GM10248 (cell line): Measurements from ENCODE around the gene FAM234B.
A peak's percentile ranks its signal among the peaks of the same experiment; 100 is the strongest.

Source experiments
- CTCF ChIA-PET: fragments of 300-600 bp; sonication (Branson Sonifier 250); formaldehyde crosslinking; extraction: SDS; loops from one replicate; lab custom pipeline; 2021; ENCODE audit warnings: antibody characterized with exemption; lab: Yijun Ruan, JAX
- POLR2A ChIA-PET: fragments of 350-650 bp; sonication (Branson Sonifier 250); formaldehyde crosslinking; extraction: SDS; loops from one replicate; lab custom pipeline; 2020; ENCODE audit warnings: antibody characterized with exemption; lab: Yijun Ruan, JAX
- DNase-seq: peaks from one replicate; pipeline ENCODE4 v3.0.0; 2012; ENCODE audit errors: extremely low spot score
- CTCF ChIP-seq: IDR thresholded peaks from 2 replicates; pipeline ENCODE4 v1.5.1; 2012; ENCODE audit warnings: mild to moderate bottlenecking, low read depth; ENCODE audit errors: extremely low read depth, missing control alignments, control extremely low read depth

FAM234B gene

DNA sequence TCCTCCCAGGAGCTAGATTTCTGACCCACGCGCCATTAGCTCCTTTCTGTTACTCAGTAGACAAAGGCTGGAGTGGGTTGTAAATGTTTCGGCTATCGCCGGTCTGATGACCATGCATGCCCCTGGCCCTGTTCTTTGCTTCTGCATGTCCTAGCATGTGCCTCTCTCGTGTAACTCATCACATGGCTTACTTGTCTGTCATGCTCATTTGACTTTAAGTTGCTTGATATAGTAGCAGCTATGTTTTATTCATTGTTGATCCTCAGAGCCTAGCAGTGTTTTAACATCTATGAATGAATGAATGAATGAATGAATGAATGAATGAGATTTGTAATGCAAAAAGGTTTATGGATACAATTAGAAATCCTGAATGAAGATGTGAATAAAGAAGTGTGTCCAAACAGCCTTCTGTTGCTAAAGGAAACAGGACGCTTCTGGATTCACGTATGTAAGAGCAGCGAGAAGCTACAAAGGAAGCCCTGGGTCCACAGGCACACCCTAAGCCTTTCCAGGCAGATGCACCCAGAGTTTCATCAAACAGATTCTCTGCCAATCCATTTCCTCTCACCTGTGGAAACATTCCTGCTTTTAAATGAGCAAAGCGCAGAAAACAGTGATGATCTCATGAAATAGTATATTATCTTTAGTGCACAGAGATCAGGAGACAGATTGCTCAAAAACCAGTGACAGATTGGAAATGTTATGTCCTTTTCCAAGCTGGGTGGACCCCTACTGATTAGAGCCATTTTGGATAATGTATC, 55.8 kb downstream of the FAM234B start:
- no peak for DNase-seq
- ChIA-PET CTCF (interaction anchor here (0.8 to 2.3 kb wide), 8 partner anchors 10 to 114 kb away, joined by 3 to 9 read pairs (median 4); no protein-coding TSS in a partner anchor), POLR2A (no interaction called here)
- no peak for TF ChIP-seq CTCF

DNA sequence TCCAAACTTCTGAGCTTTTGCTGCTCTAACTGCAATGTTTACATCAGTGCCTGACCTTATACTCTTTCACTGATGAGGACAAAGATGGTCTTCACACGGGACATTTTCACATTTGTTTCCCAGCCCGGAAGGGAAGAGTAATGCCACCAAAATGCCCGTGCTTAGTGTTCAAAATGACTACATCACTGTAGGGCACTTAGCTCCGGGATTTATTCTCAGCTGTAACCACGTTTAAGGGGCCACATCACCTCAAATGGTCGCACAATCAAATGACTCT, 56.4 kb downstream of the FAM234B start:
- CTCF ChIA-PET: interaction anchor here (0.8 to 1.6 kb wide), 5 partner anchors 11 to 115 kb away, joined by 3 to 6 read pairs (median 4); no protein-coding TSS in a partner anchor
- DNase-seq: no peak
- no peak for TF ChIP-seq CTCF
- POLR2A ChIA-PET: no interaction called here

- TF ChIP-seq CTCF: no peak
- DNase-seq: peak; percentile 83
- CTCF ChIA-PET: interaction anchor here (0.8 to 1.9 kb wide), 6 partner anchors 11 to 111 kb away, joined by 3 to 7 read pairs (median 4); no protein-coding TSS in a partner anchor
- POLR2A ChIA-PET: no interaction called here
Measured at GRCh38 chr12:13100882-13101769, 56.9 kb downstream of the FAM234B start.

DNA sequence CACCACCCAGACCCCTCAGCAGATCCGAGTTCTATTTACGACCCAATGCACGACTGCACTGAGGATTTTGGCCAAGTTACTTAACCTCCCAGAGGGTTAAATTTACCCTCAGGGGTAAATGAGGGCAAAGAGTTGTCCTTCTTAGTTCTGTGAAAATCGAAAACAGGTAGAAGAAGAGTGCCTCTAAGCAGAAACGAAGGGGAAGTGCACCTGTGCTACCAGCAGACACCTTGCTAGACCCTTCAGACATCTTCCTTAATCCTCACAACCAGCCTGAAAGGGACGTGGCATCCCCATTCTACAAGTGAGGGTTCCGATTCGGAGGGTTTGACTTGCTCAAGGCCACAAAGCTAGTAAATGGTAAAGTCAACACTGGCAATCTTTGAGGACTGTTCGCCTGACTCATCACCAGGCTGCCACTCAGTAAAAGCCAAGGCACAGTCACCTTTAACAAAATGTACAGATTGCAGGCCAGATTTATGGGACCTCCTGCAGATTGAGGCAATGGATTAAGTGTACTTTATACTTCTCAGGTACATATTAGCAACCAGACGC, 57.7 kb downstream of the FAM234B start:
- TF ChIP-seq CTCF: no peak
- CTCF ChIA-PET: interaction anchor here (0.7 to 1.9 kb wide), 6 partner anchors 13 to 107 kb away, joined by 3 to 7 read pairs (median 4); no protein-coding TSS in a partner anchor
- no peak for DNase-seq
- POLR2A ChIA-PET: no interaction called here

- ChIA-PET CTCF (interaction anchor here (0.7 to 1.9 kb wide), 5 partner anchors 13 to 108 kb away, joined by 3 to 7 read pairs (median 3); no protein-coding TSS in a partner anchor), POLR2A (no interaction called here)
- no peak for TF ChIP-seq CTCF
- no peak for DNase-seq
Measured at GRCh38 chr12:13102461-13103195, 58.4 kb downstream of the FAM234B start.

- TF ChIP-seq CTCF: no peak
- CTCF ChIA-PET: interaction anchor here (1.1 to 1.9 kb wide), 4 partner anchors 14 to 109 kb away, joined by 3 to 7 read pairs (median 3); no protein-coding TSS in a partner anchor
- no peak for DNase-seq
- POLR2A ChIA-PET: no interaction called here
Measured at GRCh38 chr12:13103391-13104033, 59.3 kb downstream of the FAM234B start, which contains the start of gene GSG1. Gene GSG1, minus strand, starts transcription at chr12:13103667. Its CDS starts 155 bp downstream, at chr12:13103512.
